ENCODE data around the gene CPTP. TPM values are rescaled to one million over a fixed set of nuclear protein-coding genes. Genes with fewer than 3 reads are reported as not detected.

Gene CPTP
- total and polyA plus RNA-seq, 4 donors: 7.9 to 45.1 (median 22.5) TPM

GRCh38 chr1:1329304-1330210, 5.0 kb downstream of the CPTP start:
- no peak for DNase-seq (ENCODE audit: low spot score)
- Histone ChIP-seq H3K9me3 (ENCODE audit: control insufficient read depth in 4 of 4, low read length in 3 of 4) (no peaks in the 10 kb centered on the region), H3K27me3 (ENCODE audit: control insufficient read depth in 4 of 4, insufficient read depth in 4 of 4, low read length in 3 of 4) (no peaks in the 10 kb centered on the region), H3K4me3 (ENCODE audit: low read depth in 1 of 3, low read length in 3 of 3) (no peak overlapping the region), H3K27ac (ENCODE audit: low read depth in 1 of 2, low read length in 2 of 2) (no peak overlapping the region), H3K36me3 (ENCODE audit: control insufficient read depth in 4 of 4, insufficient read depth in 3 of 4, low read depth in 1 of 4, low read length in 3 of 4) (peaks cover 0 to 11% (median 6%) of the 10 kb centered on the region in 4 donors), H3K9ac (ENCODE audit: low read depth in 1 of 2, low read length in 2 of 2) (no peak overlapping the region), H3K4me1 (ENCODE audit: control insufficient read depth in 4 of 4, insufficient read depth in 4 of 4, low read length in 3 of 4) (peaks cover 13 to 43% (median 30%) of the 10 kb centered on the region in 4 donors)
- TF ChIP-seq HNF4G (IDR thresholded peaks at IDR 0.05) (no peak), MAX (IDR thresholded peaks at IDR 0.05) (no peak), YY1 (IDR thresholded peaks at IDR 0.05) (no peak), SP1 (IDR thresholded peaks at IDR 0.05) (no peak), FOXA2 (IDR thresholded peaks at IDR 0.05) (no peak), NR2F2 (IDR thresholded peaks at IDR 0.05) (no peak), ATF3 (IDR thresholded peaks at IDR 0.05) (no peak), EGR1 (IDR thresholded peaks at IDR 0.05; ENCODE audit: low read depth in 2 of 2) (no peak), JUND (IDR thresholded peaks at IDR 0.05) (no peak), HNF4A (conservative IDR thresholded peaks at IDR 0.05) (no peak), REST (IDR thresholded peaks at IDR 0.05) (no peak), RAD21 (IDR thresholded peaks at IDR 0.05) (no peak), TAF1 (conservative IDR thresholded peaks at IDR 0.05) (no peak), GABPA (IDR thresholded peaks at IDR 0.05 in 1 of 2, conservative IDR thresholded peaks at IDR 0.05 in 1 of 2) (no peak), CTCF (IDR thresholded peaks at IDR 0.05; ENCODE audit: low read depth, low read length, missing input control) (no peak)
- 92% methylated on average over 58 of the region's 58 CpGs for WGBS

GRCh38 chr1:1330366-1331067, 5.9 kb downstream of the CPTP start:
- Histone ChIP-seq H3K9ac (ENCODE audit: low read depth in 1 of 2, low read length in 2 of 2) (no peak overlapping the region), H3K4me3 (ENCODE audit: low read depth in 1 of 3, low read length in 3 of 3) (no peak overlapping the region), H3K36me3 (ENCODE audit: control insufficient read depth in 4 of 4, insufficient read depth in 3 of 4, low read depth in 1 of 4, low read length in 3 of 4) (peaks cover 0 to 11% (median 6%) of the 10 kb centered on the region in 4 donors), H3K27ac (ENCODE audit: low read depth in 1 of 2, low read length in 2 of 2) (no peak overlapping the region), H3K27me3 (ENCODE audit: control insufficient read depth in 4 of 4, insufficient read depth in 4 of 4, low read length in 3 of 4) (no peaks in the 10 kb centered on the region), H3K4me1 (ENCODE audit: control insufficient read depth in 4 of 4, insufficient read depth in 4 of 4, low read length in 3 of 4) (peaks cover 13 to 37% (median 26%) of the 10 kb centered on the region in 4 donors), H3K9me3 (ENCODE audit: control insufficient read depth in 4 of 4, low read length in 3 of 4) (no peaks in the 10 kb centered on the region)
- no peak for DNase-seq (ENCODE audit: low spot score)
- WGBS: 78% methylated on average over 15 of the region's 15 CpGs
- TF ChIP-seq HNF4A (conservative IDR thresholded peaks at IDR 0.05) (no peak), FOXA2 (IDR thresholded peaks at IDR 0.05) (no peak), FOXA1 (IDR thresholded peaks at IDR 0.05) (no peak), RXRA (IDR thresholded peaks at IDR 0.05) (no peak), NR2F2 (IDR thresholded peaks at IDR 0.05) (no peak), HNF4G (IDR thresholded peaks at IDR 0.05) (no peak), GABPA (IDR thresholded peaks at IDR 0.05 in 1 of 2, conservative IDR thresholded peaks at IDR 0.05 in 1 of 2) (no peak), ATF3 (IDR thresholded peaks at IDR 0.05) (no peak), RAD21 (IDR thresholded peaks at IDR 0.05) (no peak), EGR1 (IDR thresholded peaks at IDR 0.05; ENCODE audit: low read depth in 2 of 2) (no peak), TAF1 (conservative IDR thresholded peaks at IDR 0.05) (no peak)
